GM19240 (cell line): ENCODE data around the gene ITPA.
"Not testable (repeated sequence)": the region's sequence is repeated elsewhere in the genome, so short reads cannot be mapped to it uniquely, and the experiment has no call there.

Experiments
- DNase-seq: peaks from one replicate; pipeline ENCODE4 v3.0.0; 2011; ENCODE audit warnings: low spot score; ENCODE audit not compliant: insufficient read length

Gene ITPA

DNA sequence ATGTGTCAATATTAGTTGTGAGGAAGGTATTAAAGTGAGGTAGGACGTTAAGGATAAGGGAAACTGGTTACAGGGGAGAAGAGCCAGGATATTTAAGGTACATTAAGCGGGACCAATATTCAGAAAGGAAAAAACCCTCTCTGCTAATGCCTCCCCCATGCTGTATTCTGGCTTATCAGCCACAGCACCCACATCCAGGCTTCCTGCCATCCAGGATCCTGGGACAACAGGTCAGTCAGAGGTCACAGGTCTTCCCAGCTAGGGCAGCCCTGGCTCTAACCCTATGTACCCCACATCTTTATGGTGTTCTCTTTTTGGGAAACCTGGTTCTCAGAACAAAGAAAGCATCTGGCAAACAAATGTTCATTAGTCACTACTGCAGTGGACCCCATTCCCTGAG, 10.1 kb upstream of the ITPA start:
- DNase-seq: no peak

DNA sequence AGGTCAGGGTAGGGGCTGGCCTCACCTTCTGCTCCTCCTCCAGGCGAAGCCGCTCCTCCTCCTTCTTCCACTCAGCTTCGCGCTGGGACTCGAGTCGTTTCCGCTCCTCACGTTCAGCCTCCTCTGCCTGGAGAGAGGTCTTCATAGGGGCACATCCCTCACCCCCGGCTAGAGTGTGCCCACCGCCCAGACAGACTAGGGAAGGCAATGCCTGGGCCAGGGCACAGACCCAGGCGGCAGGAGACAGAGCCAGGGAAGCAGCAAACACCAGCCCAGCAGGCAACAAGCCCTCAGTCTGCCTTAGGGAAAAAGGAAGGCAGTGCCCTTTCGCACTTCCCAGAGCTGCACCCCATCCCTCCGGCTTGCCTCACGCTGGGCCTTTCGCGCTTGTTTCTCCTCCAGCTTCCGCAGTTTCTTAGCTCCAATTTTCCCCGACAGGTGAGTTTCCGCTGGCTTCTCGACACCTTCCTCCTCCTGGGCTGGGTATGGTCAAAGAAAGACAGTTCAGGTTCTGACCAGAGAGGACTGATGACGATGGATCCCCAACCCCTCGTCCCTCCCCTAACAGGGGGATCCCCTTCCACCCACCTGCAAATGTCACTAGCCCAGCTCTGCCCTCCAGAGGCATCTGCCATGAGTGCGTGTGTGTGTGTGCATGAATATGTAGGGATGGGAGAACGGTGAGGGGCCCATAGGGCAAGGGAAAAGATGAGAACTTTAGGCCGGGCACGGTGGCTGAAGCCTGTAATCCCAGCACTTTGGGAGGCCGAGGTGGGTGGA, 9.1 kb upstream of the ITPA start:
- no peak for DNase-seq

DNA sequence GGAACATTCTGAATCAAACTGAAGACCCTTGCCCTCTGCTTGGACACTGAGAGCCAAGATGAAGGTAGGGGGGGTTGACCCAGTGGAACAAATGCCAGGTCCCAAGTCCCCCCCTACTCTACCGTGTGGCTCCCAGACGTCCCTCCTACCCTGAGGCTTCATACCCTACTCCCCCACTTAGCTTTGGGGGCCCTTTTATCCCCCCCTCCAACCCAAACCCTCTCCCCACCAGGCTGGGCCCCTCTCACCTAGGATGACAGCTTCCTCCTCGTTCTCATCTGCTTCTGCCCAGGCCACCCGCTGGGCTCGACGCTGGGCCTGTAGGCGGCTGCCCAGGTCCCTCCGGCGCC, 6.4 kb upstream of the ITPA start:
- DNase-seq: no peak

DNA sequence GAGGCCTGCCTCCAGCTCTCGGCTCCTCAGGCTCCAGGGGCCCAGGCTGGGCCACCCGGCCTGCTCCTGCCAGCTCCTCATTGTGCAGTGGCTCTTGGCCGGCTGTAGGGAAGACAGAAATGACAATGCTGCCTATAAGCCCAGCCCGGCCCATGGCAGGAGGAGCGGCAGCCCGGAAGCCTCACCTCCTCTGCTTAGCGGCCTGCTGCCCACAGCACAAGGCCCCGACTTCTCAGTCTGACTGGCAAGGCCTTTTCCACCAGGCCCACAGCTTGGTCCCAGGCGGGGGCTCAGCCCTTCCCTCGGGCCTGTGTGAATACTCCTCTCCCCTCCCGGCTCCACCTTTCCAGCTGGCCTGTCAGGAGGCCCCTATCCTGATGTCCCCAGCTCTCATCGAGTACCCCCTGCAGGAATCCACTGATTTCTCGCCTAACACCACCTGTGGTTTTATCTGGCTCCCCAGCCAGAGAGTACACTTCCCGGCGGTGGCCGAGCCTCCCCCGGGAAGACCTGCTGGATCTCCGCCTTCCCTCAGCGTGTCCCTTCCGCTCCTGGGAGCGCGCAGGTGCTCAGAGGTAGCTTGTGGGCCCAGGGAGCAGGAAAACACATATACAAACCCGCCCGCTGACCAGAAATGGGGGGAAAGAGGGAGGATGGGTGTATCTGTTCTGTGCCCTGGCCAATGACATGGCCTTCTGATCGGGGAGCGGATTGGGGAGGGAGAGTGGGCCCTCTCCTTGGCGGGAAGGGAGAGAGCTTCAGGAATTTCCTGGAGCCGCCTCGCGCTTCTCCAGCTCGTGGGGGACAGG, 5.8 kb upstream of the ITPA start:
- no peak for DNase-seq

DNA sequence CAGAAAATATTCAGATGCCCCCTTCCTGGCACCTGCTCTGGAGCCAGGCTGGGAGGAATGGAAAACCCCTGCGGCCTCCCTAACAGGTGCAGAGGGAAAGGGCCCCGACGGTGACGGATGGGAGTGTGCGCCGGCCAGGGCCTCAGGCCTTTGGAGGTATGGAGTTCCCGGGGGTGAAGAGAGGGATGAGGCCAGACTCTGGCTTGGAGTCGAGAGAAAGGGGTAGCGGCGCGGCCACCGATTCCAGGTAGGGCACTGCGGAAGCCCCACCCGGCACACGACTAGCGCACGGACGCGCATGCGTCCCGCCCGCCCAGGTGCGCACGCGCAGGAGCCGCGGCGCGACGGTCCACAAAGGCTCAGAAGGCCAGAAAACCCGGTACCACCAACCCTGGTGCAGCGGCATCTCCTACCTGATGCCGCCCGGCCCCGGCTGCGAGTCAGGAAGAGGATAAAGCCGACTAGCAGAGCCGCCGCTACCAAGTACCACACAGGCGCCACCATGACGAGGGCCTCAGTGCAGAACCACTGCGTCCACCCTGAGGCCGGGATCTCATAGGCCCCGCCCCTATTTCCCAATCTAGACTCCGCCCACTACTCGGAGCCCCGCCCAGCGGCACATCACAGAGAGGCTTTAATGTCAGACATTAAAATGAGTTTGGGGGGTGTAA, 5.0 kb upstream of the ITPA start, which contains the start of gene DDRGK1:
TSS of gene DDRGK1 (minus strand) at position 559 of the 671 bp plus-strand sequence. CDS start at position 504, 55 bp downstream.
- DNase-seq: peak; percentile 80

DNA sequence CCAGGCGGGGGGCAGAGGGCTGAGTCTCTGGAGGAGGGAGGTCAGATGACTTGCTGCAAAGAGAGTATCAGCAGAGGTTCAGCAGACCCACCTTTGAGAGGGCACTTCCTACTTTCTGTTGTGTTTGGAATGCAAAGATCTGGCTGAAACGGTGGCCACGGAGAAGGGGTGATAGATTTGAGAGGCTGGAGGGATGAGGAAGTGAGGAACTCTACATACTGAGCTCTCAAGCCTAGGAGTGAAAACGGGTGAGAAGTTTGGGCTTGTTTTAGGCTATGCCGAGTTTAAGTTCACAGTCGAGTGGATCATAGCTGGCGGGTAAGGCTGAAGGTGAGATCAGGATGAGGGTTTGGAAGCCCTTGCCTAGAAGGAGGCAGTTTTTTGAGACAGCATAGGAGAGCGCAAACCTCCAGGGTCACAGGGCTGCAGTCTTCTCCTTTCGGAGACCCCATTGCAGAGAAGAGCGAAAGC, 477 bp upstream of the ITPA start:
- DNase-seq: no peak

DNA sequence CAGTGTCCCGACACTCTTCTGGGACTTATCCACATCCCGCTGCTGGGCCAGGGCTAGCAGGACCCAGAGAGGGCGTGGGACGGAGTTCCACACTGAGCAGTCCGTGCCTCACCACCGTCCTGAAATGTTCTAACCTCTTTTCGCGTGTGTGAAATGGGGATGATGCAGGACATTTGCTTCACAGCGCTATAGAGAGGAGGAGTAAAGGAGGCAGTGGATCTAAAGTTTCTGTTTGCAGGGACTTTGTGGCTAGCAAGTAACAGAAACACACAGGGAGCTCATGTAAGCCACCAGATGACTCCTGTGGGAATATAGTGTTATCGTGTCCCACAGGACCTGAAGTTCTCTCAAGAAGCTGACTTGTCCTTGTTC, 634 bp downstream of the ITPA start:
- DNase-seq: no peak

DNA sequence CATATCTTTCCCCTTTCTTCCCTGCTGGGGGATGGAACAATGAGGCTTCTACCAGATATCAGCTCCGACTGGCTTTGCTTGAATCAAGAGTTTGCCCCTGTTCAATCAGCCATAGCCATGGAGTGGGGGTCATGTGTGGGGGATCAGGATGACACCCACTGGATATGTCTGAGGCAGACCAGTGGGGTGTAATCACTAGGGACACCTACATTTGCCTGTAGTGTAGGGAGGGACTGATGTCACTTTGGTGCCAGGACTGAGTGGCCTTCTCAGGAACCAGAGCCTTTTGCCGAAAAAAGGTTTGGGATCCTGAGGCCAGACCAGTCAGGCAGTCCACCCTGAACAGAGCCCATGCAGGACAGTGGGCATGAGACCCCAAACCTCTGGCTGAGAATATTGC, 1.0 kb downstream of the ITPA start:
- DNase-seq: no peak

DNA sequence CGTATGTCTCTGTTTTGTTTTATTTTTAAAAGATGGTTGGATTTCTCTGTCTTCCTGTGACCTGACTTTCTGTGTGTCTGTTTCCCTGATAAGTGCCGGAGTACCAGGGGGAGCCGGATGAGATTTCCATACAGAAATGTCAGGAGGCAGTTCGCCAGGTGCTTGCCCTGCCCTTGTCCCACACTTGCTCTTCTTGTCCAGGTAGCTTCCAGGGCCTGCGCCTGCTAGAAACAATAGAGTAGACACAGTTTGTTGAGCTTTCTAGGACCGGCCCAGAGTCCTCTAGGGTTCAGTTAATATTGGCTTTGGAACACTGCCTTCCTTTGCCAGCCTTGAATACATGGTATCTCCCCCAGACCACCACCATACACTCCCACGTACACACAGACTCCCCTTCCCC, 3.9 kb downstream of the ITPA start:
- DNase-seq: no peak

DNA sequence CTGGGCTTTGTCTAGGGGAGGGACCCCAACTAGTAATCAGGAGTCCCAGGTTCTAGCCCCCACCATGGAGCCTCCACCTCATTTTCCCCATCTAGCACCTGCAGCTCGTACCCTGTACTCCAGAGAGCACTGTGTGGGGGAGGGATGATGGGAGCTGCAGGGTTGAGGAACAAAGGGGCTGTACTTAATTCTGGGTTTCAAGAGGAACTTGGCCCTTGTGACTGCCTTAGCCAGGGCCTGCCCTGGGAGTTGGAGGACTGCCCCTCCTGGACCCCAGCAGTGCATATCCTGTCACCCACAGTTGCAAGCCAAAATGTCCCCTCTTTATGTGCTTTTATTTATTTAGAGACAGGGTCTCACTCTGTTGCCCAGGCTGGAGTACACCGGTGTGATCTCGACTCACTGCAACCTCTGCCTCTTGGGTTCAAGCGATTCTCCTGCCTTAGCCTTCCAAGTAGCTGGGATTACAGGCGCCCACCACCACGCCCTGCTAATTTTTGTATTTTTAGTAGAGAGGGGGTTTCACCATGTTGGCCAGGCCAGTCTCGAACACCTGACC, 6.1 kb downstream of the ITPA start:
- not testable (repeated sequence) for DNase-seq

- DNase-seq: peak; percentile 83
Measured at GRCh38 chr20:3218307-3218988, 9.2 kb downstream of the ITPA start.

DNA sequence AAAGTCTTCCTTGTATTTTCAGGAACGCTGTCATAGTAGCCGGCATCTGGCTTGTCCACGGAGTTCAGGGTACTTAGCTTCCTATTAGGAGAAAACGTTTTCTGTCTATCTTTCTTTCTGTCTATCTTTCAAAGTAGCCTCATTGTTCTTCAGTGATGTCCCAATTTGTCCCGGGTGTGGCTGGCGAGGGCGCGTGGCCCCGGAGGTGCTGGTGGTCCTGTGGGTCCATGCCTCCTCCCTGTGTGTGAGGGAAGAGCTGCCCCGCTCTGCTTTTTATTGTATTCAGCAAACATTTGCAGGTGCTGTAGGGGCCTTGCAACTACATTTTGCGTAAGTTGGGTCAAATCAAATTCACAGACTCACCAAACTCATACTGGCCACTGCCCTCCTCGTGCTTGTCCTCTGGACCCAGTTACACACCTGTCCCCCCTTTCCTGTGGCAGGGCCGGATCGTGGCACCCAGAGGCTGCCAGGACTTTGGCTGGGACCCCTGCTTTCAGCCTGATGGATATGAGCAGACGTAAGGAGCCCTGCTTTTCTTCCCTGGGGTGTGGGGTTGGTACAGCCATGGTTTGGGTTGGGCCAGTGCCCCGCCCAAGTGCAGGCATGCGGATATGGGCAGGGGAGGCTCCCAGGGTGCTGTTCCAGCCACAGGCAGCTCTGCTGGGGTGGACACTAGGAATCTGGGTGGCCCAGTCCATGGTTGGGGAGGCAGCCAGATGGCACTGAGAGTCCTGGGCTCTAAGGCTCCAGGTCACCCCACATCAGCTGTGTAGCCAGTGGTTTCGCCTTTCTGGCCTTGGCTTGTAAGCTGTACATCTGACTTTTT, 12.3 kb downstream of the ITPA start:
- no peak for DNase-seq

- peak; percentile 61 for DNase-seq
Measured at GRCh38 chr20:3222635-3223600, 13.6 kb downstream of the ITPA start.

- DNase-seq: no peak
Measured at GRCh38 chr20:3223651-3223993, 14.3 kb downstream of the ITPA start.

GRCh38 chr20:3223994-3224680, 14.8 kb downstream of the ITPA start:
- DNase-seq: no peak

- no peak for DNase-seq
Measured at GRCh38 chr20:3224681-3225421, 15.6 kb downstream of the ITPA start.

DNA sequence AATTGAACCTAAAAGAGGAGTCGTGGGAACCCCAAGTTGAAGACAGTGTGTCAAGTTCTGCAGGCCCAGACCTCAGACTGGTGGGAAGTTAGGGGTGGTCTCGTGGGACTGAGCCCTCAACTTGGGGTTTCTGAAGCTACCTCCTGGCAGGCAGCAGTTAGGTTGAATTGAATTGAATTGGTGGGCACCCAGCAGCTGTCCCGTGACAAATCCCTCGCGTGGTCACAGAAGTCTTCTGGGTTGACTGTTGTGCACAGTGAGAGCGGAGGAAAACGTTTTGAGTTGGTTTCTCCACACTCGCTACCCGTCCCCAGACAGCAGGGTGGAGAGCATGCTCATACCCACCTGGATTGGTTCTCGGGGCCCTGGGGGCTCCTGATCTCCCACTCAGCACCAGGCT, 16.8 kb downstream of the ITPA start:
- no peak for DNase-seq

GRCh38 chr20:3226864-3227263, 17.6 kb downstream of the ITPA start:
- DNase-seq: no peak
